Nephron progenitor cell (in vitro differentiated cells): ENCODE measurements around the gene PLCB3.

Experiments
- DNase-seq: peaks from one replicate; pipeline ENCODE4 v3.0.0; 2021
- H3K27ac Mint-ChIP-seq: 2 replicates; pipeline ENCODE4 v1.8.0; 2021; ENCODE audit warnings: mild to moderate bottlenecking, moderate library complexity, mixed read lengths
- H3K27me3 Mint-ChIP-seq: 2 replicates; pipeline ENCODE4 v1.8.0; 2021; ENCODE audit warnings: mild to moderate bottlenecking, low read depth, mixed read lengths; ENCODE audit not compliant: poor library complexity
- H3K36me3 Mint-ChIP-seq: 2 replicates; pipeline ENCODE4 v1.8.0; 2021; ENCODE audit warnings: low read depth, mixed read lengths
- H3K4me1 Mint-ChIP-seq: 2 replicates; pipeline ENCODE4 v1.8.0; 2021; ENCODE audit warnings: mixed read lengths
- H3K4me3 Mint-ChIP-seq: 2 replicates; pipeline ENCODE4 v1.8.0; 2021; ENCODE audit warnings: mild to moderate bottlenecking, moderate library complexity, mixed read lengths
- H3K9me3 Mint-ChIP-seq: 2 replicates; pipeline ENCODE4 v1.8.0; 2021; ENCODE audit warnings: mild to moderate bottlenecking, moderate library complexity, mixed read lengths
- CTCF ChIP-seq: fragments of 200-600 bp; sonication (generic); IDR thresholded peaks from 2 replicates; pipeline ENCODE4 v1.5.0; 2021; ENCODE audit warnings: antibody characterized with exemption

The PLCB3 gene

GRCh38 chr11:64251016-64251752 is at the start of gene PLCB3:
PLCB3 (plus strand) TSS chr11:64251530; CDS start chr11:64251650, 120 bp downstream.
- Mint-ChIP-seq H3K9me3 (no peaks in the 10 kb centered on the region), H3K36me3 (no peaks in the 10 kb centered on the region), H3K4me1 (peaks cover 49% of the 10 kb centered on the region), H3K27me3 (peaks cover 3% of the 10 kb centered on the region), H3K27ac (no peak within 1 kb of the TSS), H3K4me3 (peak within 1 kb of the TSS; percentile 92)
- TF ChIP-seq CTCF: peak; percentile 47
- DNase-seq: peak; percentile 79

GRCh38 chr11:64201543-64201942 is 49.8 kb upstream of the PLCB3 start:
- Mint-ChIP-seq H3K9me3 (no peaks in the 10 kb centered on the region), H3K27ac (peak overlapping the region; percentile 64), H3K36me3 (peaks cover 62% of the 10 kb centered on the region), H3K4me3 (no peak overlapping the region), H3K27me3 (no peaks in the 10 kb centered on the region), H3K4me1 (peaks cover 33% of the 10 kb centered on the region)
- TF ChIP-seq CTCF: no peak
- DNase-seq: no peak

- peak overlapping the region; percentile 98 for H3K27ac Mint-ChIP-seq
- no peaks in the 10 kb centered on the region for H3K27me3 Mint-ChIP-seq
- no peak for TF ChIP-seq CTCF
- peaks cover 44% of the 10 kb centered on the region for H3K4me1 Mint-ChIP-seq
- peaks cover 49% of the 10 kb centered on the region for H3K36me3 Mint-ChIP-seq
- H3K9me3 Mint-ChIP-seq: no peaks in the 10 kb centered on the region
- no peak overlapping the region for H3K4me3 Mint-ChIP-seq
- DNase-seq: no peak
Observed at GRCh38 chr11:64202992-64203391, 48.3 kb upstream of the PLCB3 start.

- peak overlapping the region; percentile 6 for H3K4me3 Mint-ChIP-seq
Observed at GRCh38 chr11:64203421-64204079, 47.8 kb upstream of the PLCB3 start.

GRCh38 chr11:64204080-64204440 is 47.3 kb upstream of the PLCB3 start:
- Mint-ChIP-seq H3K4me1 (peaks cover 49% of the 10 kb centered on the region), H3K27me3 (no peaks in the 10 kb centered on the region), H3K36me3 (peaks cover 49% of the 10 kb centered on the region), H3K4me3 (no peak overlapping the region), H3K9me3 (no peaks in the 10 kb centered on the region), H3K27ac (peak overlapping the region; percentile 98)
- DNase-seq: no peak
- TF ChIP-seq CTCF: no peak

More at GRCh38 chr11:64203421-64204079, 47.8 kb upstream of the PLCB3 start:
- Mint-ChIP-seq H3K4me1 (peaks cover 44% of the 10 kb centered on the region), H3K27me3 (no peaks in the 10 kb centered on the region), H3K27ac (peak overlapping the region; percentile 98), H3K9me3 (no peaks in the 10 kb centered on the region), H3K36me3 (peaks cover 49% of the 10 kb centered on the region)
- TF ChIP-seq CTCF: no peak
- DNase-seq: no peak
